ENCODE data around the gene TRIP13. TPM values are rescaled to one million over a fixed set of nuclear protein-coding genes. Genes with fewer than 3 reads are reported as not detected.
A peak's percentile ranks its signal among the peaks of the same experiment; 100 is the strongest.

Gene TRIP13
- total and polyA plus RNA-seq, 2 of the 13 experiments (the other 11 are each of a cell fraction or from before 2014, with no cell fraction given), result 13.5 to 33.0 TPM

GRCh38 chr5:862367-863243 is 30.1 kb upstream of the TRIP13 start:
- Histone ChIP-seq H3K4me1 (ENCODE audit: insufficient read depth, low read length) (peaks cover 10% of the 10 kb centered on the region), H3K79me2 (ENCODE audit: insufficient read depth, low read length) (no peaks in the 10 kb centered on the region), H3K4me3 (replicated peaks in 1 of 3; ENCODE audit: insufficient read depth in 1 of 3, low read depth in 2 of 3, low read length in 3 of 3) (no peak overlapping the region), H4K20me1 (ENCODE audit: insufficient read depth, low read length) (no peaks in the 10 kb centered on the region), H3K4me2 (ENCODE audit: low read depth, low read length) (no peak overlapping the region), H2AFZ (ENCODE audit: low read length) (no peak overlapping the region), H3K27me3 (ENCODE audit: control insufficient read depth in 1 of 2, insufficient read depth in 2 of 2, low read length in 2 of 2) (no peaks in the 10 kb centered on the region), H3K36me3 (replicated peaks in 1 of 2; ENCODE audit: control insufficient read depth in 1 of 2, insufficient read depth in 2 of 2, low read length in 2 of 2) (peaks cover 13 to 36% of the 10 kb centered on the region in 2 experiments; a peak in 4 of 5 replicates), H3K9me3 (ENCODE audit: low read length) (no peaks in the 10 kb centered on the region), H3K9ac (ENCODE audit: insufficient read depth, low read depth, low read length) (no peak overlapping the region), H3K27ac (ENCODE audit: extremely low read length, insufficient read depth, low read length) (no peak overlapping the region)
- TF ChIP-seq POLR2G (IDR thresholded peaks at IDR 0.05; ENCODE audit: low read depth, low read length), result 0 out of 2 replicates have a peak, but pooled peaks have one; percentile 24
- peak; percentile 6 for TF ChIP-seq AGO2 (optimal IDR thresholded peaks at IDR 0.05; ENCODE audit: low read depth, low read length)
- no peak for TF ChIP-seq RBAK (CRISPR knock-in tag; IDR thresholded peaks at IDR 0.05)
- 0 out of 2 replicates have a peak, but pooled peaks have one; percentile 29 for TF ChIP-seq RBFOX2 (IDR thresholded peaks at IDR 0.05; ENCODE audit: low read depth, low read length)
- ChIA-PET CTCF (ENCODE audit: low intra/inter-chr PET ratio, low total read pairs) (no interaction called here), POLR2A (no interaction called here)
- WGBS (ENCODE audit: low lambda C conversion rate), result 92% methylated on average over 15 of the region's 25 CpGs
- intact Hi-C loops (cut with micrococcal nuclease; ENCODE audit: unreplicated experiment), result no loop called here
- DNase-seq (ENCODE audit: low spot score) (no peak), FAIRE-seq (no peak), ATAC-seq (no peak; the same call in 2 of the 3 replicates)
- in situ Hi-C loops (cut with HindIII; ENCODE audit: extremely low pct_ligation_motif_present, low pct_unique_long_range_greater_than_20kb), result no loop called here
- BruUV-seq (replicated peaks), result no TSS peak

GRCh38 chr5:863244-863805 is 29.4 kb upstream of the TRIP13 start:
- BruUV-seq (replicated peaks), result no TSS peak
- intact Hi-C loops (cut with micrococcal nuclease; ENCODE audit: unreplicated experiment), result no loop called here
- peaks cover 13% of the 10 kb centered on the region for H3K4me1 ChIP-seq (ENCODE audit: insufficient read depth, low read length)
- peak; percentile 22 for TF ChIP-seq AGO2 (optimal IDR thresholded peaks at IDR 0.05; ENCODE audit: low read depth, low read length)
- TF ChIP-seq, protein P1, sequence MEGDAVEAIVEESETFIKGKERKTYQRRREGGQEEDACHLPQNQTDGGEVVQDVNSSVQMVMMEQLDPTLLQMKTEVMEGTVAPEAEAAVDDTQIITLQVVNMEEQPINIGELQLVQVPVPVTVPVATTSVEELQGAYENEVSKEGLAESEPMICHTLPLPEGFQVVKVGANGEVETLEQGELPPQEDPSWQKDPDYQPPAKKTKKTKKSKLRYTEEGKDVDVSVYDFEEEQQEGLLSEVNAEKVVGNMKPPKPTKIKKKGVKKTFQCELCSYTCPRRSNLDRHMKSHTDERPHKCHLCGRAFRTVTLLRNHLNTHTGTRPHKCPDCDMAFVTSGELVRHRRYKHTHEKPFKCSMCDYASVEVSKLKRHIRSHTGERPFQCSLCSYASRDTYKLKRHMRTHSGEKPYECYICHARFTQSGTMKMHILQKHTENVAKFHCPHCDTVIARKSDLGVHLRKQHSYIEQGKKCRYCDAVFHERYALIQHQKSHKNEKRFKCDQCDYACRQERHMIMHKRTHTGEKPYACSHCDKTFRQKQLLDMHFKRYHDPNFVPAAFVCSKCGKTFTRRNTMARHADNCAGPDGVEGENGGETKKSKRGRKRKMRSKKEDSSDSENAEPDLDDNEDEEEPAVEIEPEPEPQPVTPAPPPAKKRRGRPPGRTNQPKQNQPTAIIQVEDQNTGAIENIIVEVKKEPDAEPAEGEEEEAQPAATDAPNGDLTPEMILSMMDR (CRISPR knock-in tag; IDR thresholded peaks at IDR 0.05), result no peak
- CTCF ChIA-PET (ENCODE audit: low intra/inter-chr PET ratio, low total read pairs), result no interaction called here
- no peak overlapping the region for H3K27ac ChIP-seq (ENCODE audit: extremely low read length, insufficient read depth, low read length)
- no peak for DNase-seq (ENCODE audit: low spot score)
- H3K27me3 ChIP-seq (ENCODE audit: control insufficient read depth in 1 of 2, insufficient read depth in 2 of 2, low read length in 2 of 2), result no peaks in the 10 kb centered on the region
- no peaks in the 10 kb centered on the region for H4K20me1 ChIP-seq (ENCODE audit: insufficient read depth, low read length)
- H3K79me2 ChIP-seq (ENCODE audit: insufficient read depth, low read length), result no peaks in the 10 kb centered on the region
- H3K9ac ChIP-seq (ENCODE audit: insufficient read depth, low read depth, low read length), result no peak overlapping the region
- no peak for ATAC-seq
- H3K4me2 ChIP-seq (ENCODE audit: low read depth, low read length), result no peak overlapping the region
- POLR2A ChIA-PET, result no interaction called here
- H3K36me3 ChIP-seq (replicated peaks in 1 of 2; ENCODE audit: control insufficient read depth in 1 of 2, insufficient read depth in 2 of 2, low read length in 2 of 2), result peaks cover 17 to 43% of the 10 kb centered on the region in 2 experiments; a peak in 4 of 5 replicates
- no peaks in the 10 kb centered on the region for H3K9me3 ChIP-seq (ENCODE audit: low read length)
- in situ Hi-C loops (cut with HindIII; ENCODE audit: extremely low pct_ligation_motif_present, low pct_unique_long_range_greater_than_20kb), result no loop called here
- H2AFZ ChIP-seq (ENCODE audit: low read length), result no peak overlapping the region
- no peak for FAIRE-seq
- no peak overlapping the region for H3K4me3 ChIP-seq (replicated peaks in 1 of 3; ENCODE audit: insufficient read depth in 1 of 3, low read depth in 2 of 3, low read length in 3 of 3)
- WGBS (ENCODE audit: low lambda C conversion rate), result 98% methylated on average over 12 of the region's 16 CpGs

All from HepG2 (cell line).